ENCODE results near the gene HIRA. TPM values are rescaled to one million over a fixed set of nuclear protein-coding genes. Genes with fewer than 3 reads are reported as not detected.

Gene HIRA
- total RNA-seq, 1 donor from 2014 or later = 36.0 TPM

- no peak overlapping the region for H3K27ac Mint-ChIP-seq (ENCODE audit: unreplicated experiment)
- no peaks in the 10 kb centered on the region for H3K9me3 Mint-ChIP-seq (ENCODE audit: unreplicated experiment)
- no peak overlapping the region for H3K4me3 Mint-ChIP-seq (ENCODE audit: unreplicated experiment)
- peaks cover 2% of the 10 kb centered on the region for H3K27me3 Mint-ChIP-seq (ENCODE audit: unreplicated experiment)
- TF ChIP-seq CTCF (IDR thresholded peaks at IDR 0.05; ENCODE audit: unreplicated experiment) = no peak
- DNase-seq (ENCODE audit: low spot score) = no peak
- peaks cover 12% of the 10 kb centered on the region for H3K4me1 Mint-ChIP-seq (ENCODE audit: unreplicated experiment)
- peaks cover 18% of the 10 kb centered on the region for H3K36me3 Mint-ChIP-seq (ENCODE audit: low read depth, unreplicated experiment)
Measured at GRCh38 chr22:19406281-19406811, 25.2 kb downstream of the HIRA start.

- TF ChIP-seq CTCF (IDR thresholded peaks at IDR 0.05; ENCODE audit: unreplicated experiment) = no peak
- Mint-ChIP-seq H3K9me3 (ENCODE audit: unreplicated experiment) (no peaks in the 10 kb centered on the region), H3K4me3 (ENCODE audit: unreplicated experiment) (no peak overlapping the region), H3K27me3 (ENCODE audit: unreplicated experiment) (peaks cover 2% of the 10 kb centered on the region), H3K36me3 (ENCODE audit: low read depth, unreplicated experiment) (peaks cover 25% of the 10 kb centered on the region), H3K4me1 (ENCODE audit: unreplicated experiment) (peaks cover 19% of the 10 kb centered on the region), H3K27ac (ENCODE audit: unreplicated experiment) (no peak overlapping the region)
- DNase-seq (ENCODE audit: low spot score) = no peak
Measured at GRCh38 chr22:19405652-19406051, 25.9 kb downstream of the HIRA start.

GRCh38 chr22:19405133-19405532 lies 26.4 kb downstream of the HIRA start:
- H3K27ac Mint-ChIP-seq (ENCODE audit: unreplicated experiment) = no peak overlapping the region
- H3K4me3 Mint-ChIP-seq (ENCODE audit: unreplicated experiment) = no peak overlapping the region
- no peak for DNase-seq (ENCODE audit: low spot score)
- H3K9me3 Mint-ChIP-seq (ENCODE audit: unreplicated experiment) = no peaks in the 10 kb centered on the region
- H3K36me3 Mint-ChIP-seq (ENCODE audit: low read depth, unreplicated experiment) = peaks cover 30% of the 10 kb centered on the region
- peaks cover 2% of the 10 kb centered on the region for H3K27me3 Mint-ChIP-seq (ENCODE audit: unreplicated experiment)
- no peak for TF ChIP-seq CTCF (IDR thresholded peaks at IDR 0.05; ENCODE audit: unreplicated experiment)
- H3K4me1 Mint-ChIP-seq (ENCODE audit: unreplicated experiment) = peaks cover 21% of the 10 kb centered on the region

- H3K36me3 Mint-ChIP-seq (ENCODE audit: low read depth, unreplicated experiment) = peaks cover 30% of the 10 kb centered on the region
- no peaks in the 10 kb centered on the region for H3K9me3 Mint-ChIP-seq (ENCODE audit: unreplicated experiment)
- DNase-seq (ENCODE audit: low spot score) = no peak
- no peak overlapping the region for H3K4me3 Mint-ChIP-seq (ENCODE audit: unreplicated experiment)
- TF ChIP-seq CTCF (IDR thresholded peaks at IDR 0.05; ENCODE audit: unreplicated experiment) = no peak
- peaks cover 2% of the 10 kb centered on the region for H3K27me3 Mint-ChIP-seq (ENCODE audit: unreplicated experiment)
- peaks cover 21% of the 10 kb centered on the region for H3K4me1 Mint-ChIP-seq (ENCODE audit: unreplicated experiment)
- no peak overlapping the region for H3K27ac Mint-ChIP-seq (ENCODE audit: unreplicated experiment)
Measured at GRCh38 chr22:19404676-19405075, 26.9 kb downstream of the HIRA start.

- Mint-ChIP-seq H3K27me3 (ENCODE audit: unreplicated experiment) (peaks cover 2% of the 10 kb centered on the region), H3K27ac (ENCODE audit: unreplicated experiment) (no peak overlapping the region), H3K9me3 (ENCODE audit: unreplicated experiment) (no peaks in the 10 kb centered on the region), H3K4me3 (ENCODE audit: unreplicated experiment) (no peak overlapping the region), H3K36me3 (ENCODE audit: low read depth, unreplicated experiment) (peaks cover 33% of the 10 kb centered on the region), H3K4me1 (ENCODE audit: unreplicated experiment) (peaks cover 21% of the 10 kb centered on the region)
- DNase-seq (ENCODE audit: low spot score) = no peak
- TF ChIP-seq CTCF (IDR thresholded peaks at IDR 0.05; ENCODE audit: unreplicated experiment) = no peak
Measured at GRCh38 chr22:19402642-19403191, 28.8 kb downstream of the HIRA start.
